Mammary epithelial cell (primary cell): Measurements from ENCODE around the gene TAF5.

ENCODE experiments used
- EZH2 ChIP-seq: IDR thresholded peaks from 2 replicates; pipeline ENCODE4 v1.6.1; 2012; ENCODE audit warnings: low read length, inconsistent platforms, borderline replicate concordance
- TF ChIP-seq, protein P1 (sequence below), 2 donors: IDR thresholded peaks in 1 of 2; conservative IDR thresholded peaks in 1 of 2; 2 replicates each; pipeline ENCODE4 v1.5.1; 2011 to 2012; ENCODE audit warnings: inconsistent platforms in 2 of 2, low read length in 2 of 2, mild to moderate bottlenecking in 2 of 2, control low read depth in 1 of 2, low read depth in 1 of 2; ENCODE audit not compliant: insufficient read depth in 1 of 2; ENCODE audit errors: extremely low read depth in 1 of 2

GRCh38 chr10:103431902-103432301 lies 64.1 kb downstream of the TAF5 start:
- TF ChIP-seq, protein P1, sequence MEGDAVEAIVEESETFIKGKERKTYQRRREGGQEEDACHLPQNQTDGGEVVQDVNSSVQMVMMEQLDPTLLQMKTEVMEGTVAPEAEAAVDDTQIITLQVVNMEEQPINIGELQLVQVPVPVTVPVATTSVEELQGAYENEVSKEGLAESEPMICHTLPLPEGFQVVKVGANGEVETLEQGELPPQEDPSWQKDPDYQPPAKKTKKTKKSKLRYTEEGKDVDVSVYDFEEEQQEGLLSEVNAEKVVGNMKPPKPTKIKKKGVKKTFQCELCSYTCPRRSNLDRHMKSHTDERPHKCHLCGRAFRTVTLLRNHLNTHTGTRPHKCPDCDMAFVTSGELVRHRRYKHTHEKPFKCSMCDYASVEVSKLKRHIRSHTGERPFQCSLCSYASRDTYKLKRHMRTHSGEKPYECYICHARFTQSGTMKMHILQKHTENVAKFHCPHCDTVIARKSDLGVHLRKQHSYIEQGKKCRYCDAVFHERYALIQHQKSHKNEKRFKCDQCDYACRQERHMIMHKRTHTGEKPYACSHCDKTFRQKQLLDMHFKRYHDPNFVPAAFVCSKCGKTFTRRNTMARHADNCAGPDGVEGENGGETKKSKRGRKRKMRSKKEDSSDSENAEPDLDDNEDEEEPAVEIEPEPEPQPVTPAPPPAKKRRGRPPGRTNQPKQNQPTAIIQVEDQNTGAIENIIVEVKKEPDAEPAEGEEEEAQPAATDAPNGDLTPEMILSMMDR (conservative IDR thresholded peaks at IDR 0.05 in 1 of 2, IDR thresholded peaks at IDR 0.05 in 1 of 2; ENCODE audit: extremely low read depth in 1 of 2, insufficient read depth in 1 of 2, low read depth in 1 of 2, low read length in 2 of 2): no peak
- no peak for TF ChIP-seq EZH2
